GM19438 (cell line): ENCODE measurements around the gene LZTR1.
A peak's percentile ranks its signal among the peaks of the same experiment; 100 is the strongest.
"Not testable (repeated sequence)": the region's sequence is repeated elsewhere in the genome, so short reads cannot be mapped to it uniquely, and the experiment has no call there.

Experiments used
- ATAC-seq: cut with Tn5 transposase; IDR thresholded peaks from one replicate; pipeline ENCODE4 v1.9.1; 2021; ENCODE audit warnings: low read depth; ENCODE audit not compliant: unreplicated experiment

The LZTR1 gene

GRCh38 chr22:21030032-21030431 is 47.9 kb downstream of the LZTR1 start:
- ATAC-seq, result no peak

DNA sequence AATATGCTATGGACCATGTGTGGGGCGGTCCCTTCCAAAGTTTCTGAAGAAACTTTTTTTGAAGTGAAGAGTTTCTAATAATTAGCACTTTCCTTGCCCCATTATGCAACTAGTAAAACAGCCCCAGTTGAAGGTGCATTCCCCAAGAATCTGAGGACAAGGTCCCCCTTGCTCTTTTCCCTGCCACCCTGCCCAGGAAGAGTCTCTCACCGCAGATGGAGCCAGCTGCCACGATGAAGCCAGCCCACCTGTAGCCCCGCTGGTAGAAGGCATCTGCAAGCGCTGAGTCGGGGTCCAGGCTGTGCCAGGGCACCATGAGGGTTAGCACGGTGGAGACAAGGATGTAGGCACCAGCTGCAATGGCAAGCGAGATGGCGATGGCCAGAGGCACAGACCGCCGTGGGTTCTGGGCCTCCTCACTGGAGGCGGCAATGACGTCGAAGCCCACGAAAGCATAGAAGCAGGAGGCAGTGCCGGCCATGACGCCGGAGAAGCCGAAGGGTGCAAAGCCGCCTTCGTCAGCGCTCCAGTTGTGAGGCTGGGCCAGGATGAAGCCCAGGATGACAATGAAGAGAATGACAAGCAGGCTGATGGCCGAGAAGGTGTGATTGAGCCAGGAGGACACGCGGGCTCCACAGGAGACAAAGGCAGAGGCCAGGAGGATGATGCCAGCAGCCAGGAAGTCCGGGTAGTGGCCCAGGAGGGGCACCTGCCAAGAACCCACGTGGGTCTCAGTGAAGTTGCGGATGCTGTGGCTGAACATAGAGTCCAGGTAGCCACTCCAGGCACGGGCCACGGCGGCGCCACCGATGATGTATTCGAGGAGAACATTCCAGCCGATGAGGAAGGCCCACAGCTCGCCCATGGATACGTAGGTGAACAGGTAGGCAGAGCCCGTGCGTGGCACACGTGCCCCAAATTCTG is 48.8 kb downstream of the LZTR1 start:
- no peak for ATAC-seq

DNA sequence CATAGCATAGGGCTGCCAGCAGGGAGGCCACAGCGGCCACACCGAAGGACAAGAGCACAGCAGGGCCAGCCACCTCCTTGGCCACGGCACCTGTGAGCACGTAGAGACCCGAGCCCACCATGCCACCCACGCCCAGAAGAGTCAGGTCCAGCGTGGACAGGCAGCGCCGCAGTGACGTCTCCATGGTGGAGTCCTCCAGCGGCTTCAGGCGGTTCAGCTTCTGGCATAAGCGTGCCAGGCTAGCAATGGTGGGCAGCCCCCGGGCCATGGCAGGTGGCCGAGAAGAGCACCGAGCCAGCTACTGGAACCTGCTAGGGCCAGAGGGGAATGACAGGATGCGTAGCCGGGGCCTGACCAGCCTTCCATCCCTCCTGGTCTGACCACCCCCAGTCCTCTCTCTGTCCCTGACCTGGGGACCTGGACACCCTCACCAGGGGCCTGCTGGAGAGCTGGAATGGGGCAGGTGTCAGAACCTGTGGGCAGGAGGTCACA is 49.5 kb downstream of the LZTR1 start:
- no peak for ATAC-seq

DNA sequence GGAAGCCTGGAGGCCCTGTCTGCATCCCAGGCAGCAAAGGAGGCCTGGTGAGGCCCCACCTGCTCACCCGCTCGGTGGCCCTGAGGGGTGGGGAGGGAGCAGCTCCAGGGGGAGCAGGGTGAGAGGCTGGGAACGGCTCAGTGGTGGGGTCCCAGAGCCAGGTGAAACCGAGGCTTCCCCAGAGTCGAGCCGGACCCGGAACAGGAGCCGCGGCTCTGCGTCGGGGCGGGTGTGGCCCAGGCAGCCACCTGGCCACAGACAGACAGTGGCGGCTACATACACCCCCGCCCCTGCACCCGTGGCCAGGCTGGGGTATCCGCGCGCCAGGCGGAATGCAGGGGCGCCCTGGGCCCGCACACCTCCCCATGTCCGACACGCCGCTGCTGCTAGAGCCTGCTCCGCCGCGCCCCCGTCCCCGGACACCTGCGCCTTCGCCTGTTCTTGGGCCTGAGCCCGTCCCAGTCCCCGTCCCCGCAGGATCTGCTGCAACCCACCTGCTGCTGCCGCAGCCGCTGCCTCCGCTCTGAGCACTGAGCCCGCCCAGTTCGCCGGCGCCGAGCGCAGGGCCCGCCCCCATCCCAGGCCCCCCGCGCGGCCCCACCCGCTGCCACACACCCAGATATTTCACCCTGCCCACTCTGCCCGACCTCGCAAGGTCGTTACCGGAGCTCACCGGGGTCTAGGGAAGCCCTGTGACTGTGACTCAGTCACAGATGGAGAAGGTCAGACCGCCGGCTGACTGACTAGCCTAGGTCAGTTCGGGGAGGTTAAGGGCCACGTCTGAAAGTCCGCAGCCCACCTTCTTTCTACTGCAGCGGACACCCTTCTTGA is 50.2 kb downstream of the LZTR1 start, which contains the start of gene SLC7A4:
Gene SLC7A4, minus strand, starts transcription at position 525 of the 831 bp plus-strand sequence. CDS start 749 bp downstream, outside the sequence.
- no peak for ATAC-seq

DNA sequence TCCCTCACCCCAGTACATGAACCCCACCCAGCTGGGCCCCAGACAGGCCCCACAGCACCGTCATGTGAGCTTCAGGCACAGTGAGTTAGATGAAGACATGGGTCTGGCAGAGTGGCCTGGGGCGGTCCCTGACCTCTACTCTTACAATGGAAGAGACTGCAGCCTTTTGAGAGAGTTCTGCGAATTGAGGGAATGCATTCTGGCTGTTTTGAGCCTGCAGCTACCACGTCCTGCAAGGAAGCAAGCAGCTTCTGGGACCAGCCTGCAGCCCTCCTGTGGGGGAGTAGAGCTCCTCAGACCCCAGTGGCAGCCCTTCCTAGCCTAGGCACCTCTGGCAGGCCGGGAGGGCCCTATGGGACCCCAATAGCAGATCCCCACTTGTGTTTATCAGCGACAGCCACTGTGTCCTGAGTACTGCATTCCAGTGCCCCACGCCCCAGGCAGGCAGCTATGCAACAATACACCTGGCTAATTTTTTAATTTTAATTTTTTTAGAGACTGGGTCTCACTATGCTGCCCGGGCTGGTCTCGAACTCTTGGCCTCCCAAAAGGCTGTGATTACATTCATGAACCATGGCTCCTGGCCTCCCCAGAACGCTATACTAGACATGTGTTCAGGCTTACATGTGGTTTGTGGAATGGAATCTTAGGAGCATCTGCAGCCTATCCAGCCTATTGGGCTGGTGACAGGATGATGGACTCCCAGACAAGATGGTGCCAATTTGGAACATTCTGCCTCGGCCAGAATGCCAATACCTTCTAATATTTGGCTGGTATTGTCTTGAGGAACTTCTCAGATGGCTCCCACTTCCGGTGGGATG is 51.0 kb downstream of the LZTR1 start:
- no peak for ATAC-seq

DNA sequence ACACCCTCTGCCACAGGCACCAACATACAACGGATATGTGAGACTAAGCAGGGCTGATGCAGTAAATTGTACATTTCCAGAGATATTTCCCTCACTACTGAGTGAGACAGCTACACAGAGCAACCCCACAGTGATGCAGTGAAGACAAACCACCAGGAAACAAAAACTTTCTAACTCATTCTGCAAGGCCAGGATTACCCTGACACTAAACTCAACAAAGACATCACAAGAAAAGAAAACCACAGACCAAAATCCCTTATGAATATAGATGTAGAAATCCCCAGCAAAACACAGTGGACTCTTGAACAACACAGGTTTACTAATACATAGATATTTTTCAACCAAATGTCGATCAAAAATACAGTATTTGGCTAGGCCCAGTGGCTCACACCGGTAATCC is 51.8 kb downstream of the LZTR1 start:
- no peak for ATAC-seq

- ATAC-seq, result no peak
These were observed 52.9 kb downstream of the LZTR1 start for GRCh38 chr22:21034989-21035388.

- ATAC-seq, result no peak
These were observed 56.3 kb downstream of the LZTR1 start for GRCh38 chr22:21038405-21038804.

GRCh38 chr22:21039158-21039557 is 57.1 kb downstream of the LZTR1 start:
- not testable (repeated sequence) for ATAC-seq

GRCh38 chr22:21041937-21042336 is 59.8 kb downstream of the LZTR1 start:
- ATAC-seq, result no peak

- ATAC-seq, result no peak
These were observed 61.1 kb downstream of the LZTR1 start for GRCh38 chr22:21042978-21043859.

DNA sequence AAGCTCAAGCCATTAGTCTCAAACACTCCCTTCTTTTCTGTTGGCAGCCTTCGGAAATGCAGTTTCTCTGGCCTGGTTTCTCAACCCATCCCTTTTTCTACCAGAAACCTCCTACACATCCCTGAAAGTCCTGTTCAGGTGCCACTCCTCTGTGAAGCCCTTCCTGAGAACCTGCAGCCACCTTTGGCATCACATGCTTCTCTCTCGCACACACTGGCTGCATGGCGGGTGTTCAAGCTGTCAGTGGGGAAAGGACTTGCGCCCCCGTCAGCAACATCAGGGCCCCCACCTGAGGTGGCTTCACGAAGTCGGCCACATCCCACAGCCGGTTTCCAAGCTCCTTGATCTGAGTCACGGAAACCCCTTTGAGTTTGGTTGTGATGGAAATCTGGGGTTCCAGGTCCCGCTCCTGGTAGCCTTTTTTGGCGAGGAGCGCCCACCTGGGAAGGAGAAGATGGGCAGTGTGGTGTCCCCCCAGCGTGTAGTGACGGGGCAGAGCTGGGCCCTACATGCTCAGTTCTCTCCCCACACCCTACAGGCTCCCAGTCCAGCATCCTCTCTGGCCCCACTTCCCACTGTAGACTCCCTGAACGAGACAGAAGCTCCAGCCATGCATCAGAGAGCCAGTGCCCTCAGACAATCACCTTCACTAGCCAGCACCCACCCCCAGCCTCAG is 61.9 kb downstream of the LZTR1 start:
- ATAC-seq, result no peak

- no peak for ATAC-seq
These were observed 63.0 kb downstream of the LZTR1 start for GRCh38 chr22:21044931-21045584.

GRCh38 chr22:21045585-21046294 is 63.6 kb downstream of the LZTR1 start, which contains the start of gene LRRC74B:
TSS of gene LRRC74B (plus strand) at chr22:21045946. CDS start at chr22:21045987, 41 bp downstream.
- ATAC-seq, result peak; percentile 92

GRCh38 chr22:21047035-21047661 is 65.1 kb downstream of the LZTR1 start:
- no peak for ATAC-seq

GRCh38 chr22:21047730-21048129 is 65.6 kb downstream of the LZTR1 start:
- ATAC-seq, result no peak

DNA sequence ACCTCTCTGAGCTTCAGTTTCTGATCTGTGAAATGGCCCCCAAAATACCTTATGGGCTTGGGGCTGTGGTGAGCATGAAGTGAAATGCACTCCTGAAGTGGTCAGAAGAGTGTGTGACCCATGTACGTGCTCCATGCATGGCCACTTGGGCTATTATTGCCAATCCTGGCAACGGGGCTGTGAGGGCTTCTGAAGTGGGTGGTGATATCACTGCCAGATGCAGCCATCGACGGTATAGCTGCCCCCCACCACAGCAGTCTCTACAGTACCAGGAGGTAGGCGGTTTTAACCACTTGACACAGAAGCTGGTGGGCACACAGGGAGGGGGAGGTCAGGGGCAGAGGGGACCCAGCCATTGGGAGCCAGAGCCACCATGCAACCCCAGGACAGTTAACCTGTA is 66.4 kb downstream of the LZTR1 start:
- ATAC-seq, result not testable (repeated sequence)
